Right cardiac atrium (tissue), 5 donors: Measurements from ENCODE around the gene LTBP4. TPM values are rescaled to one million over a fixed set of nuclear protein-coding genes. Genes with fewer than 3 reads are reported as not detected.
"Not testable (repeated sequence)": the region's sequence is repeated elsewhere in the genome, so short reads cannot be mapped to it uniquely, and the experiment has no call there.

Source experiments
- ATAC-seq, 2 donors: fragments of 200-7000 bp; cut with Tn5 transposase; one replicate each; pipeline versions ENCODE4 v1.8.0 to v1.9.1; 2020; ENCODE audit warnings: moderate library complexity in 2 of 2, mild to moderate bottlenecking in 1 of 2
- DNase-seq, 3 donors: peaks; one replicate each; pipeline ENCODE4 v3.0.0-alpha.2; 2020
- H3K27ac ChIP-seq: one replicate; pipeline ENCODE4 v1.5.1; 2013; ENCODE audit warnings: mild to moderate bottlenecking, low read length, control low read depth, moderate library complexity
- H3K27me3 ChIP-seq: one replicate; pipeline ENCODE4 v1.6.1; 2013; ENCODE audit not compliant: control insufficient read depth, insufficient read depth
- H3K4me1 ChIP-seq: one replicate; pipeline ENCODE4 v1.6.1; 2013; ENCODE audit warnings: low read length; ENCODE audit not compliant: control insufficient read depth, insufficient read depth
- H3K4me3 ChIP-seq: one replicate; pipeline ENCODE4 v1.5.1; 2013; ENCODE audit warnings: low read length, control low read depth
- H3K9me3 ChIP-seq: one replicate; pipeline ENCODE4 v1.6.1; 2013; ENCODE audit warnings: low read length; ENCODE audit not compliant: control insufficient read depth
- WGBS: extraction: QIAGEN DNeasy Blood & Tissue Kit; methylation state at CpG from one replicate; pipeline ENCODE4 v1.1.7; 2013; 5-methylcytosine and 5-hydroxymethylcytosine counted together
- intact Hi-C, 4 donors: fragments of 100-400 bp; cut with DNase I; formaldehyde crosslinking; loops; one replicate each; pipeline versions ENCODE4 v1.11.0 to v1.14.0; 2022 to 2023
- polyA plus RNA-seq: library from polyadenylated mRNA; stranded (reverse); fragments of 200-250 nt; gene quantifications from one replicate; pipeline ENCODE4 v1.2.3, GENCODE V29; 2013
- total RNA-seq, 4 donors: library from RNA; stranded (reverse); fragmentation: NEBNext Ultra II Directional; extraction: Animal tissue kit (Norgen Biotek cat#: 25700); gene quantifications; one replicate each; pipeline ENCODE4 v1.2.1, GENCODE V29; 2021
- donor health status: healthy with polysubstance abuse.
- donor health status: DM: no; HTN: yes; CAD: no.
- donor health status: DM: no; HTN: no; CAD: no.
- donor health status: DM: no; HTN: yes; CAD: no; lungs with severe emphysema.
- donor health status: DM: yes; HTN: yes; CAD: no.

The LTBP4 gene
- total and polyA plus RNA-seq, 5 donors: 216 to 473 (median 315) TPM

- intact Hi-C loops, DNase-seq, ATAC-seq, H3K9me3 ChIP-seq, H3K4me3 ChIP-seq, H3K4me1 ChIP-seq, H3K27me3 ChIP-seq, H3K27ac ChIP-seq: not testable (repeated sequence)
- WGBS: 93% methylated on average over 1 of the region's 1 CpG
These were observed 36.6 kb upstream of the LTBP4 start for GRCh38 chr19:40564535-40564934.

GRCh38 chr19:40565355-40565754, 35.8 kb upstream of the LTBP4 start:
- DNase-seq: no peak
- 84% methylated on average over 7 of the region's 7 CpGs for WGBS

GRCh38 chr19:40565910-40566495, 35.2 kb upstream of the LTBP4 start:
- intact Hi-C loops: no loop called here
- Histone ChIP-seq H3K27me3 (no peaks in the 10 kb centered on the region), H3K9me3 (no peaks in the 10 kb centered on the region), H3K27ac (no peak overlapping the region), H3K4me1 (no peaks in the 10 kb centered on the region), H3K4me3 (no peak overlapping the region)
- DNase-seq (no peak), ATAC-seq (no peak)
- WGBS: 62% methylated on average over 14 of the region's 14 CpGs

More at GRCh38 chr19:40565355-40565754, 35.8 kb upstream of the LTBP4 start:
- no peak overlapping the region for H3K27ac ChIP-seq
- H3K4me3 ChIP-seq: no peak overlapping the region
- intact Hi-C loops: no loop called here
- H3K27me3 ChIP-seq: no peaks in the 10 kb centered on the region
- H3K9me3 ChIP-seq: no peaks in the 10 kb centered on the region
- no peaks in the 10 kb centered on the region for H3K4me1 ChIP-seq
- no peak for ATAC-seq

GRCh38 chr19:40567040-40567749, 34.0 kb upstream of the LTBP4 start:
- no peak for ATAC-seq
- no peak for DNase-seq
- peak overlapping the region; percentile 19 for H3K4me3 ChIP-seq
- 26% methylated on average over 20 of the region's 20 CpGs for WGBS
- H3K27me3 ChIP-seq: no peaks in the 10 kb centered on the region
- H3K27ac ChIP-seq: no peak overlapping the region
- no peaks in the 10 kb centered on the region for H3K4me1 ChIP-seq
- intact Hi-C loops: no loop called here
- H3K9me3 ChIP-seq: no peaks in the 10 kb centered on the region

- no peaks in the 10 kb centered on the region for H3K9me3 ChIP-seq
- no peak overlapping the region for H3K27ac ChIP-seq
- H3K27me3 ChIP-seq: no peaks in the 10 kb centered on the region
- ATAC-seq: no peak
- no peak for DNase-seq
- H3K4me3 ChIP-seq: peak overlapping the region; percentile 19
- no peaks in the 10 kb centered on the region for H3K4me1 ChIP-seq
- intact Hi-C loops: no loop called here
- WGBS: 7% methylated on average over 70 of the region's 70 CpGs
These were observed 33.2 kb upstream of the LTBP4 start for GRCh38 chr19:40567750-40568494.

- ATAC-seq: peak; percentile 97 to 98
- intact Hi-C loops: no loop called here
These were observed 30.7 kb upstream of the LTBP4 start for GRCh38 chr19:40570313-40571004.

GRCh38 chr19:40571005-40571318, 30.2 kb upstream of the LTBP4 start:
- Histone ChIP-seq H3K4me3 (no peak overlapping the region), H3K9me3 (no peaks in the 10 kb centered on the region), H3K27ac (no peak overlapping the region), H3K4me1 (no peaks in the 10 kb centered on the region), H3K27me3 (no peaks in the 10 kb centered on the region)
- WGBS: 33% methylated on average over 3 of the region's 3 CpGs
- DNase-seq (no peak), ATAC-seq (no peak)
- intact Hi-C loops: no loop called here

More at GRCh38 chr19:40570313-40571004, 30.7 kb upstream of the LTBP4 start:
- peak; percentile 100 for DNase-seq
- Histone ChIP-seq H3K9me3 (no peaks in the 10 kb centered on the region), H3K27ac (no peak overlapping the region), H3K27me3 (no peaks in the 10 kb centered on the region), H3K4me1 (no peaks in the 10 kb centered on the region), H3K4me3 (peak overlapping the region; percentile 11)
- WGBS: under 1% methylated on average over 53 of the region's 53 CpGs

- Histone ChIP-seq H3K27ac (no peak overlapping the region), H3K9me3 (no peaks in the 10 kb centered on the region), H3K4me1 (no peaks in the 10 kb centered on the region), H3K4me3 (no peak overlapping the region), H3K27me3 (no peaks in the 10 kb centered on the region)
- DNase-seq (no peak), ATAC-seq (no peak)
- 78% methylated on average over 10 of the region's 10 CpGs for WGBS
- intact Hi-C loops: no loop called here
These were observed 29.2 kb upstream of the LTBP4 start for GRCh38 chr19:40571831-40572495.

- Histone ChIP-seq H3K27ac (no peak overlapping the region), H3K4me1 (no peaks in the 10 kb centered on the region), H3K4me3 (no peak overlapping the region), H3K9me3 (no peaks in the 10 kb centered on the region), H3K27me3 (no peaks in the 10 kb centered on the region)
- intact Hi-C loops: no loop called here
- 72% methylated on average over 18 of the region's 18 CpGs for WGBS
- DNase-seq (no peak), ATAC-seq (no peak)
These were observed 25.8 kb upstream of the LTBP4 start for GRCh38 chr19:40575326-40575725.

GRCh38 chr19:40576151-40576584, 25.0 kb upstream of the LTBP4 start:
- WGBS: 3% methylated on average over 22 of the region's 22 CpGs
- Histone ChIP-seq H3K27ac (no peak overlapping the region), H3K4me3 (peak overlapping the region; percentile 59), H3K4me1 (no peaks in the 10 kb centered on the region), H3K27me3 (no peaks in the 10 kb centered on the region), H3K9me3 (no peaks in the 10 kb centered on the region)
- intact Hi-C loops: no loop called here
- DNase-seq (peak in 1 of 3 donors; percentile 70), ATAC-seq (peak; percentile 2 to 6)
